ENCODE data around the gene APRT. TPM values are rescaled to one million over a fixed set of nuclear protein-coding genes. Genes with fewer than 3 reads are reported as not detected.

The APRT gene
- total RNA-seq, 1 donor: 73.8 TPM

DNA sequence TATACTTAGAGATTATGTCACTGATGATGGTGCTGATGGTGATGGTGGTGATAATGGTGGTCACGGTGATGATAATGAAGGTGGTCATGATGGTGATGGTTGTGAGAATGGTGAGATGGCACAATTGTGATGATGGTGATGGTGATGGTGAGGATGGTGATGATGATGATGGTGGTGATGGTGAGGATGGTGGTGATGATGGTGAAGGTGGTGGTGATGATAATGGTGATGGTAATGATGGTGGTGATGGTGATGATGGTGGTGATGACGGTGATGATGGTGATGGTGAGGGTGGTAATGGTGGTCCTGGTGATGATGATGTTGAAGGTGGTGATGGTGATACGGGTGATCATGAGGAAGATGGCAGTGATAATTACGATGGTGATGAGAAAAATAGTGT lies 13.7 kb downstream of the APRT start:
- no peak overlapping the region for H3K4me3 ChIP-seq (ENCODE audit: low read depth, low read length)
- TF ChIP-seq, protein P1, sequence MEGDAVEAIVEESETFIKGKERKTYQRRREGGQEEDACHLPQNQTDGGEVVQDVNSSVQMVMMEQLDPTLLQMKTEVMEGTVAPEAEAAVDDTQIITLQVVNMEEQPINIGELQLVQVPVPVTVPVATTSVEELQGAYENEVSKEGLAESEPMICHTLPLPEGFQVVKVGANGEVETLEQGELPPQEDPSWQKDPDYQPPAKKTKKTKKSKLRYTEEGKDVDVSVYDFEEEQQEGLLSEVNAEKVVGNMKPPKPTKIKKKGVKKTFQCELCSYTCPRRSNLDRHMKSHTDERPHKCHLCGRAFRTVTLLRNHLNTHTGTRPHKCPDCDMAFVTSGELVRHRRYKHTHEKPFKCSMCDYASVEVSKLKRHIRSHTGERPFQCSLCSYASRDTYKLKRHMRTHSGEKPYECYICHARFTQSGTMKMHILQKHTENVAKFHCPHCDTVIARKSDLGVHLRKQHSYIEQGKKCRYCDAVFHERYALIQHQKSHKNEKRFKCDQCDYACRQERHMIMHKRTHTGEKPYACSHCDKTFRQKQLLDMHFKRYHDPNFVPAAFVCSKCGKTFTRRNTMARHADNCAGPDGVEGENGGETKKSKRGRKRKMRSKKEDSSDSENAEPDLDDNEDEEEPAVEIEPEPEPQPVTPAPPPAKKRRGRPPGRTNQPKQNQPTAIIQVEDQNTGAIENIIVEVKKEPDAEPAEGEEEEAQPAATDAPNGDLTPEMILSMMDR (IDR thresholded peaks at IDR 0.05; ENCODE audit: insufficient read depth, low read length): no peak
- DNase-seq (ENCODE audit: low read depth): no peak

DNA sequence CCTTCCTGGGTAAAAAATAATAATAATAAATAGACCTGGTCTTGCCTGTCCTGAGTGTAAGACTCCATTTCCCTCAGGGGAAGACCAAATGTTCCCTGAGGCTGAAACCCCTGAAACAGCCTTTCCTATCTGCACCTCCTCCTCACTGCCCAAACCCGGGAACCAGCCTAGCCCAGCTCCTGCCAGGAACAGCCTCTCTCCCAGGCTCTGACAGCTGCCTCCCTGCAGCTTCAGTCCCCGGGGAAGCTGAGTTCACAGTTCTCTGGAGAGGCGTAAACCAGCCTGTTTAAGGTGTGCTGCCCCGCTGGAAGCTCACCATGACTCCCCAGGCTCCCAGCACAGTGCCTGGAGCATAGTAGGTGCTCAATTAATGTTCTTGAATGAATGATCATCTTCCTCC lies 15.4 kb downstream of the APRT start:
- DNase-seq (ENCODE audit: low read depth): no peak
- H3K4me3 ChIP-seq (ENCODE audit: low read depth, low read length): no peak overlapping the region
- TF ChIP-seq, protein P1 (IDR thresholded peaks at IDR 0.05; ENCODE audit: insufficient read depth, low read length): no peak

DNA sequence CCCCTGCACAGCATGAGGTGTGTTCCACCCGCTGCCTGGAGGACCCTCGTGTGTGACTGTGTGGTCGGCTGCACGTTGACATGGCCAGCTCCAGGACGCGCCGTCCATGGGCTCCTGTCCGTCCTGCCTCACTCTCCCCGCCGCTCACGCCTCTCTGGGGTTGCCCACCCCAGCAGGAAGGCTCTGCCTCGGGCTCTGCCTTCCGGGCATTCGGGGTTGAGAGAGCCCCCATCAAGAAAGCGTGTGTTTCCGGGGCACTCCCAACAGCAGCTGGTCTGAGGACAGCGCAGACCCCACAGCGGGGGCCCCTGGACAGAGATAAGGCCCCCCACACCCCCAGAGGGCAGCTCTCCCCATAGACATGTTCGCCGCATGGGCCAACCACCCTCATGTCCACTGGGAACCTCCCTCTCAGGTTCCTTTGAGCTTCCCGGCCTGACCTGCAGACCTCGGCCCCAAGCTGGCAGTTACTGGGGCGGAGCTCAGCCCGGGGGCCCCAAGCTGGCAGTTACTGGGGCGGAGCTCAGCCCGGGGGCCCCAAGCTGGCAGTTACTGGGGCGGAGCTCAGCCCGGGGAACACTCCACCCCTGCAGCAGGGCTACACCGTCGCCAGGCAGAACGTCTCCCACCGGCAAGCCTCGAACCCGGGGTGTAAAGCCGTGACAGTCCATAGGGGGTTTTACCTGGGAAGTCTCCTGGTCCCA lies 18.3 kb downstream of the APRT start:
- DNase-seq (ENCODE audit: low read depth): no peak
- H3K4me3 ChIP-seq (ENCODE audit: low read depth, low read length): no peak overlapping the region
- TF ChIP-seq, protein P1 (IDR thresholded peaks at IDR 0.05; ENCODE audit: insufficient read depth, low read length): no peak

DNA sequence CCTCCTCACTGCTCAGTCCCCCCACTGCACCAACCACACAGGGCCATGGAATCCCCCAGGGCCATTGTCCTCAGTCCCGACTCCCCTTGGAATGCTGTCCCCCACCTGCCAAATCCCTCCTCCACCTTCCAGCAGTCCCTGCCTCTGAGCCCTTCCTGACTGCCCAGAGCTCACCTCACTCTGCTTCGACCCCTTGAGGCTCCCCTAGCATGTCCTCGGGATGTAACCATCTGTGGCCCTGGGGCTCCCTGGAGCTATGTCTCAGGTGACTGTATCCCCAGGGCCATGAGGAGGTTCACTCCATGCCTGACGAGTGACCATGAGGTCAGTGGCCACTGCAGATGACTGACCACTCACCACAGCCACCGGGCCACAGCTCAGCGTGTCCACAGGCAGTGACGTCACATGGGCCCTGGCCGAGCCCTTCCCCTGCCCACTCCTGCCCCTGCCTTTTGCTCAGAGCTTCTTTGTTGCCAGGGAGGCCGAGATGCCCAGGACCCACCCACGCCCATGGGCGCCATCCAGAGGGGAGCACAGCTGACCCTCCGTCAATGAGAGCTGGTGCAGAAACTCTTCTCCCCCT lies 19.0 kb downstream of the APRT start:
- H3K4me3 ChIP-seq (ENCODE audit: low read depth, low read length): no peak overlapping the region
- no peak for DNase-seq (ENCODE audit: low read depth)
- TF ChIP-seq, protein P1 (IDR thresholded peaks at IDR 0.05; ENCODE audit: insufficient read depth, low read length): no peak

DNA sequence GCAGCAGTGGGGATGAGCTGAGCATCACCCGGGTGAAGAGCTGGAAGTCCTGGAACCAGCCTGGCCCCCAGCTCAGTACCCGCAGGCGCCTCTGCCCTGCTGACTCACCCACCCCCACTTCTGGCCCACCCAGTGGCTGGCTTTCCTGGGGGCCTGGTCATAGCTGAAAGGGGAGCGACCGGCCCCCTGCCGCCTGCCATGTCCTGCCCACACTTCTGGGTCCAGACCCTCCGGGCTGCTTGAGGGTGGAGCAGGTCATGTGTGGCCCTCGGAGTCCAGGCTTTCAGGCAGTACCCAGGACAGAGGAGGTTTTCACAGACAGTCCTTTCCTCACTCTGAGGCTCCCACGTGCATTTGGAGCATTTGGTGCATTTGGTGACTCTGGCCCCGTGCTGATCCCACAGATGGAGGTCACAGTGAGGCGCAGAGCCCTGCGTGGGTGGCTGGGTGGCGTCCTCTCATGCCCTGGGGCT lies 19.6 kb downstream of the APRT start:
- no peak overlapping the region for H3K4me3 ChIP-seq (ENCODE audit: low read depth, low read length)
- TF ChIP-seq, protein P1 (IDR thresholded peaks at IDR 0.05; ENCODE audit: insufficient read depth, low read length): no peak
- no peak for DNase-seq (ENCODE audit: low read depth)

DNA sequence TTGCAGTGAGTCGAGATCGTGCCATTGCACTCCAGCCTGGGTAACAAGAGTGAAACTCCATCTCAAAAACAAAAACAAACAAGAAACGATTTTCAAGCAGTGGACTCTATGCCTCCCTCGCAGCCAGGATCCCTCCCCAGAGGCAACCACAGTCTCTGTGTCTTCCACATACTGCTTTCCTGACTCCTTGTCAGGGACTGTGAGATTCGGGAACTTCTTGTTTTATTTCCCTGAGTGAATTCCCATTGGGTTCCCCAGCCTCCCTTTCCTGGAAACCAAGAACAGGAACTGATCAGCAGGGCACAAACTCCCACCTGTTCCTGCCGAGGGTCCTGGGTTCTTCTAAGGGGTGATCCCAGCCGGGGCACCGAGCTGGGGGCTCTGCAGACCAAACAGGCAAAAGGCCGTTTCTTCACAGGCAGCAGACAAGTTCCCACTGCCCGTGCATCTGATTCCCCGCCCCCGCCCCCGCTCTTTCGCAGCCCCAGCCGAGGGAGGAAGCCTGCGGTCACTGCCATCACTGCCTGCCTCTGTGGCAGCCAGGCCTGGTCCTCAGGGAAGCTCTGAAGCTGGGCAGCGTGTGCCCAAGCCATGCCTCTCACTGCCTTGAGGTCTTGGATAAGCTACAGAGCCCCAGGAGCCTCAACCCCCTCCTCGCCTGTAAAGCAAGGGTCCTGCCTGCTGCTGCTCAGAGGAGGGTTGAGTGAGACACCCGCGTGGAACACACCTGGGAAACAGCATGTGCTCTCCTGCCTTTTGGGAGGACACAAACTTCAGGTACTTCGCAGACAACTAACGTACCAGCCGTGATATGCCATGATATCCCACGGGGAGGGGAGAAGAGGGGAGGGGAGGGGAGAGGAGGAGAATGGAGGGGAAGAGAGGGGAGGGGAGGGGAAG lies 21.2 kb downstream of the APRT start:
- H3K4me3 ChIP-seq (ENCODE audit: low read depth, low read length): no peak overlapping the region
- TF ChIP-seq, protein P1 (IDR thresholded peaks at IDR 0.05; ENCODE audit: insufficient read depth, low read length): no peak
- DNase-seq (ENCODE audit: low read depth): no peak

Measured in fibroblast of the aortic adventitia (primary cell).